Measurements from ENCODE around the gene APOBEC4.

APOBEC4 gene

GRCh38 chr1:183607322-183607980 lies 45.7 kb downstream of the APOBEC4 start:
- in situ Hi-C loops (cut with HindIII; ENCODE audit: low sequenced_read_pairs), result no loop called here

- in situ Hi-C loops (cut with HindIII; ENCODE audit: low sequenced_read_pairs), result no loop called here
Observed at GRCh38 chr1:183605904-183606303, 47.2 kb downstream of the APOBEC4 start.

GRCh38 chr1:183604815-183605214 lies 48.3 kb downstream of the APOBEC4 start:
- in situ Hi-C loops (cut with HindIII; ENCODE audit: low sequenced_read_pairs), result no loop called here

- in situ Hi-C loops (cut with HindIII; ENCODE audit: low sequenced_read_pairs), result no loop called here
Observed at GRCh38 chr1:183604038-183604808, 48.9 kb downstream of the APOBEC4 start.

GRCh38 chr1:183602510-183602909 lies 50.6 kb downstream of the APOBEC4 start:
- in situ Hi-C loops (cut with HindIII; ENCODE audit: low sequenced_read_pairs), result no loop called here

- in situ Hi-C loops (cut with HindIII; ENCODE audit: low sequenced_read_pairs), result no loop called here
Observed at GRCh38 chr1:183600634-183601033, 52.5 kb downstream of the APOBEC4 start.

GRCh38 chr1:183600136-183600535 lies 53.0 kb downstream of the APOBEC4 start:
- in situ Hi-C loops (cut with HindIII; ENCODE audit: low sequenced_read_pairs), result no loop called here

GRCh38 chr1:183598386-183598785 lies 54.7 kb downstream of the APOBEC4 start:
- in situ Hi-C loops (cut with HindIII; ENCODE audit: low sequenced_read_pairs), result loop anchor here (5.0 to 10.0 kb wide), 2 partner anchors 71 to 354 kb away; no protein-coding TSS in a partner anchor

GRCh38 chr1:183597656-183598347 lies 55.3 kb downstream of the APOBEC4 start:
- in situ Hi-C loops (cut with HindIII; ENCODE audit: low sequenced_read_pairs), result loop anchor here (5.0 to 10.0 kb wide), 2 partner anchors 71 to 353 kb away; no protein-coding TSS in a partner anchor

- in situ Hi-C loops (cut with HindIII; ENCODE audit: low sequenced_read_pairs), result loop anchor here (5.0 to 10.0 kb wide), 2 partner anchors 69 to 352 kb away; no protein-coding TSS in a partner anchor
Observed at GRCh38 chr1:183596500-183596899, 56.6 kb downstream of the APOBEC4 start.

Data from endothelial cell of hepatic sinusoid (primary cell).